GM12864 (cell line): Measurements from ENCODE around the gene RRM1.

ENCODE experiments used
- DNase-seq: peaks from one replicate; pipeline ENCODE4 v3.0.0-alpha.2; 2011; ENCODE audit warnings: low read depth
- H3K4me3 ChIP-seq: 2 replicates; pipeline ENCODE4 v1.5.1; 2011; ENCODE audit warnings: mild to moderate bottlenecking, low read depth, low read length, control low read depth
- CTCF ChIP-seq: IDR thresholded peaks from 2 replicates; pipeline ENCODE4 v1.5.1; 2011; ENCODE audit warnings: low read depth, mild to moderate bottlenecking, moderate library complexity, low read length, control low read depth, inconsistent platforms; ENCODE audit errors: missing control alignments

RRM1 gene

GRCh38 chr11:4178813-4179662 is 84.4 kb downstream of the RRM1 start:
- DNase-seq = no peak
- TF ChIP-seq CTCF = no peak
- H3K4me3 ChIP-seq = no peak overlapping the region

- no peak for DNase-seq
- H3K4me3 ChIP-seq = no peak overlapping the region
- no peak for TF ChIP-seq CTCF
These were observed 86.0 kb downstream of the RRM1 start for GRCh38 chr11:4180441-4181183.

GRCh38 chr11:4181782-4182721 is 87.5 kb downstream of the RRM1 start:
- H3K4me3 ChIP-seq = no peak overlapping the region
- TF ChIP-seq CTCF = peak; percentile 83
- peak; percentile 19 for DNase-seq

GRCh38 chr11:4183410-4184057 is 88.9 kb downstream of the RRM1 start:
- DNase-seq = no peak
- no peak overlapping the region for H3K4me3 ChIP-seq
- TF ChIP-seq CTCF = no peak

- TF ChIP-seq CTCF = no peak
- DNase-seq = no peak
These were observed 89.7 kb downstream of the RRM1 start for GRCh38 chr11:4184163-4184916.

More at GRCh38 chr11:4184163-4184916, 89.7 kb downstream of the RRM1 start:
- no peak overlapping the region for H3K4me3 ChIP-seq
